OCI-LY3 (cell line): Measurements from ENCODE around the gene GTSF1L.
A peak's percentile ranks its signal among the peaks of the same experiment; 100 is the strongest.

Experiments
- H2AFZ ChIP-seq: fragments of 200-600, 300-600 bp; shearing (Covaris generic); 2 replicates; pipeline ENCODE4 v1.6.0; 2014; ENCODE audit warnings: antibody characterized with exemption, low read depth, low read length
- H3K27ac ChIP-seq: fragments of 200-600, 300-600 bp; sonication (generic); 2 replicates; pipeline ENCODE4 v1.5.1; 2014; ENCODE audit warnings: mild to moderate bottlenecking, low read length, moderate library complexity, mixed read lengths
- H3K27me3 ChIP-seq: fragments of 200-600, 300-600 bp; sonication (generic); 2 replicates; pipeline ENCODE4 v1.6.1; 2014; ENCODE audit warnings: low read depth, low read length, mixed read lengths
- H3K36me3 ChIP-seq: fragments of 200-600, 300-600 bp; sonication (generic); replicated peaks from 2 replicates; pipeline ENCODE3; 2014; ENCODE audit warnings: low read depth, low read length, mixed read lengths
- H3K4me1 ChIP-seq: fragments of 300-600, 200-600 bp; sonication (generic); 2 replicates; pipeline ENCODE4 v1.6.1; 2014; ENCODE audit warnings: low read length, mixed read lengths
- H3K4me2 ChIP-seq: fragments of 200-600, 300-600 bp; sonication (generic); 2 replicates; pipeline ENCODE4 v1.6.1; 2014; ENCODE audit warnings: low read length, mixed read lengths
- H3K4me3 ChIP-seq: fragments of 300-600, 200-600 bp; sonication (generic); 2 replicates; pipeline ENCODE4 v1.5.1; 2014; ENCODE audit warnings: antibody characterized with exemption, mild to moderate bottlenecking, low read length, moderate library complexity
- H3K79me2 ChIP-seq: fragments of 300-600, 200-600 bp; shearing (Covaris generic); 2 replicates; pipeline ENCODE4 v1.6.1; 2014; ENCODE audit warnings: mild to moderate bottlenecking, low read length, mixed read lengths
- H3K9ac ChIP-seq: fragments of 300-600, 200-600 bp; shearing (Covaris generic); 2 replicates; pipeline ENCODE4 v1.6.0; 2014; ENCODE audit warnings: mild to moderate bottlenecking, low read length, moderate library complexity
- H3K9me3 ChIP-seq: fragments of 200-600, 300-600 bp; shearing (Covaris generic); 2 replicates; pipeline ENCODE4 v1.6.1; 2014; ENCODE audit warnings: low read length, mixed read lengths; ENCODE audit not compliant: insufficient read depth
- H4K20me1 ChIP-seq: fragments of 200-600, 300-600 bp; sonication (generic); 2 replicates; pipeline ENCODE4 v1.6.1; 2016; ENCODE audit warnings: low read length, mixed read lengths; ENCODE audit not compliant: insufficient read depth
- CTCF ChIP-seq: fragments of 200-600, 300-600 bp; sonication (generic); IDR thresholded peaks from 2 replicates; pipeline ENCODE4 v1.5.1; 2014; ENCODE audit warnings: antibody characterized with exemption, low read length, low read depth
- EZH2phosphoT487 ChIP-seq: fragments of 200-600 bp; shearing (Covaris generic); IDR thresholded peaks from 2 replicates; pipeline ENCODE4 v1.6.1; 2018; ENCODE audit warnings: antibody characterized with exemption, mixed run types, low read depth

Gene GTSF1L

GRCh38 chr20:43767686-43768474 lies 41.1 kb upstream of the GTSF1L start:
- H3K4me3 ChIP-seq: no peak overlapping the region
- H3K4me1 ChIP-seq: peaks cover 15% of the 10 kb centered on the region
- H3K9ac ChIP-seq: no peak overlapping the region
- H3K4me2 ChIP-seq: no peak overlapping the region
- H3K36me3 ChIP-seq: no peaks in the 10 kb centered on the region
- TF ChIP-seq CTCF (peak; percentile 19; the same call in 1 of the 2 replicates), EZH2phosphoT487 (no peak)
- no peaks in the 10 kb centered on the region for H4K20me1 ChIP-seq
- H3K79me2 ChIP-seq: no peaks in the 10 kb centered on the region
- no peak overlapping the region for H2AFZ ChIP-seq
- H3K27ac ChIP-seq: no peak overlapping the region
- H3K27me3 ChIP-seq: peaks cover 6% of the 10 kb centered on the region; the same call in 1 of the 2 replicates
- H3K9me3 ChIP-seq: no peaks in the 10 kb centered on the region

- Histone ChIP-seq H3K27me3 (0 out of 2 replicates have a peak, but pooled peaks cover 6% of the 10 kb centered on the region), H3K4me2 (no peak overlapping the region), H2AFZ (no peak overlapping the region), H3K4me3 (no peak overlapping the region), H3K79me2 (no peaks in the 10 kb centered on the region), H3K9me3 (no peaks in the 10 kb centered on the region), H4K20me1 (no peaks in the 10 kb centered on the region), H3K4me1 (peaks cover 13% of the 10 kb centered on the region), H3K36me3 (no peaks in the 10 kb centered on the region), H3K9ac (no peak overlapping the region), H3K27ac (no peak overlapping the region)
- TF ChIP-seq EZH2phosphoT487: no peak
Observed at GRCh38 chr20:43766917-43767316, 40.1 kb upstream of the GTSF1L start.

GRCh38 chr20:43766385-43766784 lies 39.6 kb upstream of the GTSF1L start:
- H3K27me3 ChIP-seq: 0 out of 2 replicates have a peak, but pooled peaks cover 6% of the 10 kb centered on the region
- TF ChIP-seq EZH2phosphoT487 (no peak), CTCF (no peak)
- no peak overlapping the region for H3K4me3 ChIP-seq
- no peaks in the 10 kb centered on the region for H4K20me1 ChIP-seq
- H3K4me2 ChIP-seq: no peak overlapping the region
- H3K9me3 ChIP-seq: no peaks in the 10 kb centered on the region
- no peaks in the 10 kb centered on the region for H3K79me2 ChIP-seq
- H3K9ac ChIP-seq: no peak overlapping the region
- H3K4me1 ChIP-seq: peaks cover 13% of the 10 kb centered on the region
- H2AFZ ChIP-seq: no peak overlapping the region
- no peaks in the 10 kb centered on the region for H3K36me3 ChIP-seq
- H3K27ac ChIP-seq: no peak overlapping the region

- Histone ChIP-seq H3K36me3 (no peaks in the 10 kb centered on the region), H3K27me3 (0 out of 2 replicates have a peak, but pooled peaks cover 6% of the 10 kb centered on the region), H3K27ac (no peak overlapping the region), H3K9ac (no peak overlapping the region), H4K20me1 (no peaks in the 10 kb centered on the region), H3K79me2 (no peaks in the 10 kb centered on the region), H3K4me1 (peaks cover 13% of the 10 kb centered on the region), H3K4me2 (no peak overlapping the region), H2AFZ (no peak overlapping the region), H3K9me3 (no peaks in the 10 kb centered on the region), H3K4me3 (no peak overlapping the region)
- TF ChIP-seq CTCF: no peak
- no peak for TF ChIP-seq EZH2phosphoT487
Observed at GRCh38 chr20:43765916-43766315, 39.1 kb upstream of the GTSF1L start.
